Amniotic stem cell (primary cell): ENCODE data around the gene C6orf132.

Experiments
- DNase-seq: peaks from one replicate; lab custom pipeline; 2025; lab: John Stamatoyannopoulos, UW

The C6orf132 gene

GRCh38 chr6:42104804-42105125 is 37.7 kb downstream of the C6orf132 start:
- DNase-seq: no peak

GRCh38 chr6:42104095-42104803 is 38.2 kb downstream of the C6orf132 start:
- DNase-seq: no peak

GRCh38 chr6:42103753-42104094 is 38.7 kb downstream of the C6orf132 start:
- DNase-seq: no peak

GRCh38 chr6:42103216-42103615 is 39.2 kb downstream of the C6orf132 start:
- no peak for DNase-seq

- DNase-seq: no peak
Observed at GRCh38 chr6:42101186-42101657, 41.2 kb downstream of the C6orf132 start.

GRCh38 chr6:42100029-42100901 is 42.2 kb downstream of the C6orf132 start:
- no peak for DNase-seq

GRCh38 chr6:42099340-42100028 is 42.9 kb downstream of the C6orf132 start:
- DNase-seq: no peak

GRCh38 chr6:42095776-42096541 is 46.5 kb downstream of the C6orf132 start:
- no peak for DNase-seq

- no peak for DNase-seq
Observed at GRCh38 chr6:42095094-42095493, 47.3 kb downstream of the C6orf132 start.

GRCh38 chr6:42093582-42094329 is 48.7 kb downstream of the C6orf132 start:
- no peak for DNase-seq

- DNase-seq: no peak
Observed at GRCh38 chr6:42091718-42092023, 50.7 kb downstream of the C6orf132 start.

GRCh38 chr6:42090819-42091717 is 51.4 kb downstream of the C6orf132 start:
- DNase-seq: no peak

- no peak for DNase-seq
Observed at GRCh38 chr6:42088101-42088591, 54.3 kb downstream of the C6orf132 start.

GRCh38 chr6:42086046-42087035 is 56.1 kb downstream of the C6orf132 start:
- no peak for DNase-seq

- DNase-seq: no peak
Observed at GRCh38 chr6:42084889-42085288, 57.5 kb downstream of the C6orf132 start.

GRCh38 chr6:42083530-42083929 is 58.9 kb downstream of the C6orf132 start:
- DNase-seq: no peak

GRCh38 chr6:42079941-42080464 is 62.4 kb downstream of the C6orf132 start:
- DNase-seq: no peak

GRCh38 chr6:42078386-42078785 is 64.0 kb downstream of the C6orf132 start:
- no peak for DNase-seq
